Endothelial cell of umbilical vein (primary cell): ENCODE results near the gene SLC6A19.

ENCODE experiments used
- EZH2 ChIP-seq: IDR thresholded peaks from 2 replicates; pipeline ENCODE4 v1.6.1; 2012; ENCODE audit warnings: borderline replicate concordance, low read depth, mild to moderate bottlenecking, moderate library complexity, low read length, inconsistent platforms; ENCODE audit not compliant: severe bottlenecking
- FOS ChIP-seq: IDR thresholded peaks from 2 replicates; pipeline ENCODE4 v1.6.1; 2011; ENCODE audit warnings: mild to moderate bottlenecking, low read length, moderate library complexity, borderline replicate concordance; ENCODE audit not compliant: insufficient read depth
- JUN ChIP-seq: IDR thresholded peaks from 2 replicates; pipeline ENCODE4 v1.6.1; 2011; ENCODE audit warnings: borderline replicate concordance, low read depth; ENCODE audit not compliant: insufficient read length, insufficient read depth
- POLR2A ChIP-seq: IDR thresholded peaks from 2 replicates; pipeline ENCODE4 v1.6.1; 2012; ENCODE audit warnings: low read depth, mild to moderate bottlenecking, control low read depth, low read length
- POLR2AphosphoS5 ChIP-seq: IDR thresholded peaks from 2 replicates; pipeline ENCODE4 v1.6.1; 2012; ENCODE audit warnings: low read depth, mild to moderate bottlenecking, control low read depth, low read length, moderate library complexity; ENCODE audit not compliant: insufficient read depth
- TF ChIP-seq, protein P1 (sequence below), 2 donors: IDR thresholded peaks; 1 replicate in 1 of 2; 2 replicates in 1 of 2; pipeline ENCODE4 v1.5.1; 2011; ENCODE audit warnings: low read length in 2 of 2, mild to moderate bottlenecking in 2 of 2, moderate library complexity in 2 of 2, control low read depth in 1 of 2, inconsistent platforms in 1 of 2, low read depth in 1 of 2; ENCODE audit not compliant: insufficient read depth in 1 of 2; ENCODE audit errors: extremely low read depth in 1 of 2
- TF ChIP-seq, protein P2 (sequence below): IDR thresholded peaks from 2 replicates; pipeline ENCODE4 v1.6.1; 2011; ENCODE audit not compliant: insufficient read depth, insufficient read length

DNA sequence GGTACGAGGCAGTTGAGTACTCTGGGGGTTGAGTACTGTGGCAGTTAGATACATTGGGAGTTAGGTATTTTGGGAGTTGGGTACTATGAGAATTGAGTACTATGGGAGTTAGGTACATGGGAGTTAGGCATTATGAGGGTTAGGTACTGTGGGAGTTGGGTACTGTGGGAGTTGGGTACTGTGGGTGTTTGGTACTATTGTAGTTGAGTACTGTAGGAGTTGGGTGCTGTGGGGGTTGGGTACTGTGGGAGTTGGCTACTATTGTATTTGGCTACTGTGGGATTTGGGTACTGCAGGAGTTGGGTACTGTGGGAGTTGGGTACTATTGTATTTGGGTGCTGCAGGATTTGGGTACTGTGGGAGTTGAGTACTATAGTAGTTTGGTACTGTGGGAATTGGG is 4.8 kb upstream of the SLC6A19 start:
- TF ChIP-seq POLR2AphosphoS5 (no peak), POLR2A (no peak), EZH2 (no peak), FOS (no peak), JUN (no peak)
- TF ChIP-seq, protein P1, sequence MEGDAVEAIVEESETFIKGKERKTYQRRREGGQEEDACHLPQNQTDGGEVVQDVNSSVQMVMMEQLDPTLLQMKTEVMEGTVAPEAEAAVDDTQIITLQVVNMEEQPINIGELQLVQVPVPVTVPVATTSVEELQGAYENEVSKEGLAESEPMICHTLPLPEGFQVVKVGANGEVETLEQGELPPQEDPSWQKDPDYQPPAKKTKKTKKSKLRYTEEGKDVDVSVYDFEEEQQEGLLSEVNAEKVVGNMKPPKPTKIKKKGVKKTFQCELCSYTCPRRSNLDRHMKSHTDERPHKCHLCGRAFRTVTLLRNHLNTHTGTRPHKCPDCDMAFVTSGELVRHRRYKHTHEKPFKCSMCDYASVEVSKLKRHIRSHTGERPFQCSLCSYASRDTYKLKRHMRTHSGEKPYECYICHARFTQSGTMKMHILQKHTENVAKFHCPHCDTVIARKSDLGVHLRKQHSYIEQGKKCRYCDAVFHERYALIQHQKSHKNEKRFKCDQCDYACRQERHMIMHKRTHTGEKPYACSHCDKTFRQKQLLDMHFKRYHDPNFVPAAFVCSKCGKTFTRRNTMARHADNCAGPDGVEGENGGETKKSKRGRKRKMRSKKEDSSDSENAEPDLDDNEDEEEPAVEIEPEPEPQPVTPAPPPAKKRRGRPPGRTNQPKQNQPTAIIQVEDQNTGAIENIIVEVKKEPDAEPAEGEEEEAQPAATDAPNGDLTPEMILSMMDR (IDR thresholded peaks at IDR 0.05; ENCODE audit: extremely low read depth in 1 of 2, insufficient read depth in 1 of 2, low read depth in 1 of 2, low read length in 2 of 2) = no peak
- TF ChIP-seq, protein P2, sequence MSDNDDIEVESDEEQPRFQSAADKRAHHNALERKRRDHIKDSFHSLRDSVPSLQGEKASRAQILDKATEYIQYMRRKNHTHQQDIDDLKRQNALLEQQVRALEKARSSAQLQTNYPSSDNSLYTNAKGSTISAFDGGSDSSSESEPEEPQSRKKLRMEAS = no peak
